Subcutaneous adipose tissue (tissue), 4 donors: ENCODE data around the gene NRCAM. TPM values are rescaled to one million over a fixed set of nuclear protein-coding genes. Genes with fewer than 3 reads are reported as not detected.

Source experiments
- CTCF ChIP-seq: fragments of 450-650 bp; IDR thresholded peaks from one replicate; pipeline ENCODE4 v1.5.1; 2016; ENCODE audit warnings: low read depth, mild to moderate bottlenecking, control low read depth, antibody characterized with exemption, moderate library complexity
- total RNA-seq, 4 donors: library from RNA; depleted of rRNA; stranded (reverse); fragments of >200 nt; gene quantifications; one replicate each; pipeline ENCODE4 v1.1.0, GENCODE V29; 2016

NRCAM gene
- total RNA-seq, 4 donors from 2014 or later = 21.1 to 74.4 (median 49.3) TPM

GRCh38 chr7:108193594-108194498 lies 262.4 kb downstream of the NRCAM start:
- TF ChIP-seq CTCF = no peak

GRCh38 chr7:108190891-108191290 lies 265.3 kb downstream of the NRCAM start:
- no peak for TF ChIP-seq CTCF

GRCh38 chr7:108189733-108190388 lies 266.4 kb downstream of the NRCAM start:
- TF ChIP-seq CTCF = no peak

GRCh38 chr7:108188724-108189123 lies 267.5 kb downstream of the NRCAM start:
- no peak for TF ChIP-seq CTCF

- no peak for TF ChIP-seq CTCF
Observed at GRCh38 chr7:108181073-108181985, 274.9 kb downstream of the NRCAM start.

- no peak for TF ChIP-seq CTCF
Observed at GRCh38 chr7:108178398-108178797, 277.8 kb downstream of the NRCAM start.
